GDM1 (cell line): ENCODE data around the gene FRMPD2.
A peak's percentile ranks its signal among the peaks of the same experiment; 100 is the strongest.

ENCODE experiments used
- DNase-seq: peaks from one replicate; lab custom pipeline; 2025; lab: John Stamatoyannopoulos, UW

Gene FRMPD2, protein sequence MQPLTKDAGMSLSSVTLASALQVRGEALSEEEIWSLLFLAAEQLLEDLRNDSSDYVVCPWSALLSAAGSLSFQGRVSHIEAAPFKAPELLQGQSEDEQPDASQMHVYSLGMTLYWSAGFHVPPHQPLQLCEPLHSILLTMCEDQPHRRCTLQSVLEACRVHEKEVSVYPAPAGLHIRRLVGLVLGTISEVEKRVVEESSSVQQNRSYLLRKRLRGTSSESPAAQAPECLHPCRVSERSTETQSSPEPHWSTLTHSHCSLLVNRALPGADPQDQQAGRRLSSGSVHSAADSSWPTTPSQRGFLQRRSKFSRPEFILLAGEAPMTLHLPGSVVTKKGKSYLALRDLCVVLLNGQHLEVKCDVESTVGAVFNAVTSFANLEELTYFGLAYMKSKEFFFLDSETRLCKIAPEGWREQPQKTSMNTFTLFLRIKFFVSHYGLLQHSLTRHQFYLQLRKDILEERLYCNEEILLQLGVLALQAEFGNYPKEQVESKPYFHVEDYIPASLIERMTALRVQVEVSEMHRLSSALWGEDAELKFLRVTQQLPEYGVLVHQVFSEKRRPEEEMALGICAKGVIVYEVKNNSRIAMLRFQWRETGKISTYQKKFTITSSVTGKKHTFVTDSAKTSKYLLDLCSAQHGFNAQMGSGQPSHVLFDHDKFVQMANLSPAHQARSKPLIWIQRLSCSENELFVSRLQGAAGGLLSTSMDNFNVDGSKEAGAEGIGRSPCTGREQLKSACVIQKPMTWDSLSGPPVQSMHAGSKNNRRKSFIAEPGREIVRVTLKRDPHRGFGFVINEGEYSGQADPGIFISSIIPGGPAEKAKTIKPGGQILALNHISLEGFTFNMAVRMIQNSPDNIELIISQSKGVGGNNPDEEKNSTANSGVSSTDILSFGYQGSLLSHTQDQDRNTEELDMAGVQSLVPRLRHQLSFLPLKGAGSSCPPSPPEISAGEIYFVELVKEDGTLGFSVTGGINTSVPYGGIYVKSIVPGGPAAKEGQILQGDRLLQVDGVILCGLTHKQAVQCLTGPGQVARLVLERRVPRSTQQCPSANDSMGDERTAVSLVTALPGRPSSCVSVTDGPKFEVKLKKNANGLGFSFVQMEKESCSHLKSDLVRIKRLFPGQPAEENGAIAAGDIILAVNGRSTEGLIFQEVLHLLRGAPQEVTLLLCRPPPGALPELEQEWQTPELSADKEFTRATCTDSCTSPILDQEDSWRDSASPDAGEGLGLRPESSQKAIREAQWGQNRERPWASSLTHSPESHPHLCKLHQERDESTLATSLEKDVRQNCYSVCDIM (N-terminal part only)

DNA sequence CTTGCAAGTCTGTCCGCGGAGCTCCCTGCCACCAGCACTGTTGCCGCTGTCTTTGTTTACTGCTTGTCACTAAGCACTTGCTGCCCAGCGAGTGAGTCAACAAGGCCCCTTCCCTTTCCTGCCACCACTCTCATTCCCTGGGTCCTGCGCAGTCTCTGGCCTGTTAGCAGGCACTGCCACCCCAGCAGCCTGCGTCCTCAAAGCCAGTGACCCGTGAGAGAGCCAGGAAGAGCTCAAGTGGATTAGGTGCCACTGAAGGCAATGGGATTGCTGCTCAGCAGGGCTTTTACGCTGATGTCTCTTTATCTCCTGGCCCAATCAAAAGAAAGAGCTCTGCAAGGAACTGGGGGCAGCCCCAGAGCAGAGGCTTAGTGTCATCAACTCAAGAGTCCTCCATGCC lies at the start of gene FRMPD2:
Gene FRMPD2 (minus strand): TSS at position 61 of the 400 bp plus-strand sequence. CDS start 129 bp downstream, outside the sequence.
- DNase-seq = no peak

DNA sequence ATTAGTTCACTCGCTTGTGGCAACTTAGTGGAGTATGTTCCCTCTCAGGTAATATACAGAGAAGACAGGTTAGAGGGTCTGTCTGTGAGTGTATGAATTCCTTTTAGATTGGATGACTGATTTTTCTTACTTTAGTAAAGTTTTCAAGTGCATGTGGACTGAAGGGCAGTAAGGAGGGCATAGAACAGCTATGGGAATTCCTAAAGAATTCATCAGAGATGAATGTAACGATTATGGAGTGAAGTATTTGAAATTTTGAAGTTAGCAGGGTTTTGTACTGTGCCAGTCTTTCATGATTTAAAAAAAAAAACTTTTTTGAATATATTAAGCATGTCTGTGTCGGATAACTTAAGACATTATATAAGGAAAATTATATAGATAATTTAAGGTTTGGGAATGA lies 47.5 kb upstream of the FRMPD2 start:
- no peak for DNase-seq

DNA sequence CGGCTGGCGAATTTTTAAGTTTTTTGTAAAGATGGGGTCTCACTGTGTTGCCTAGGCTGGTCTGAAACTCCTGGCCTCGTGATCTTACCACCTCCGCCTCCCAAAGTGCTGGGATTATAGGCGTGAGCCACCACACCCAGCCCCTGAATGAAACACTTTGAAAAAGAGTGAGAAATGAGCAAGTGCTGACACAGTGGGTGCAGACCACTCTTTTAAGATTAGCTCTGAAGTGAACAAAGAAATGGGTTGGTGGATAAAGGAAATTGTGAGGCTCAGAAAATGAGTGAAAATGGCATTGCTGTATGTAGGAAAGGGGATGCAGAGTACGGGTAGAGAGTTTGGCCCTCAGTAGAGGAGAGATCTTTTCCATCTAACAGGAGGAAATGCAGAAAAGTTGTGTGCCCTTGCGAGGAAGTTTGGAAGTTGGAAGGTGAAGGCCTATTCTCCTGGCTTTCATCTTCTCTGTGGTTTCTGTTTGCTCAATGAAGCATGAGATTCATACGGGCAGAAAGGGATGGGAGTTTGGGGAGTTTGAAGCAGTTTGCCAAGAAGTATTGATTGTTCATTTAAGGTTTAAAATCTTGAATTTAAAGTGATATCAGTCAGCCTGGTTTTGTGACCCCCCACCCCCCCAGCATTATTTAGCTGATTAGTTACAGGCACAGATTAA lies 43.0 kb upstream of the FRMPD2 start:
- no peak for DNase-seq

DNA sequence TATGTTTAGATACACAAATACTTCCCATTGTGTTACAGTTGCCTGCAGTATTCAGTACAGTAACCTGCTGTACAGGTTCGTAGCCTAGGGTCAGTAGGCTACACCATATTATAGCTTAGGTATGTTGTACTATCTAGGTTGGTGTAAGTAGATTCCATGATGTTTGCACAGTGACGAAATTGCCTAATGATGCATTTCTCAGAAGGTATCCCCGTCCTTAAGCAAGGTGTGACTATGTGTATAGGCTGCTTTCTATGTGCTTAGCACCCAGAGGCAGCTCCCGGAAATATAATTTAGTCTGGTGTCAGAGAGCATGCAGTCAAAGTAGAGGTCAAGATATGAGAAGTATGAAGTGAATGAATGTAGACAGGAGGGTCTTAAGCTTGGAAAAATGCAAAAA lies 41.7 kb upstream of the FRMPD2 start:
- no peak for DNase-seq

DNA sequence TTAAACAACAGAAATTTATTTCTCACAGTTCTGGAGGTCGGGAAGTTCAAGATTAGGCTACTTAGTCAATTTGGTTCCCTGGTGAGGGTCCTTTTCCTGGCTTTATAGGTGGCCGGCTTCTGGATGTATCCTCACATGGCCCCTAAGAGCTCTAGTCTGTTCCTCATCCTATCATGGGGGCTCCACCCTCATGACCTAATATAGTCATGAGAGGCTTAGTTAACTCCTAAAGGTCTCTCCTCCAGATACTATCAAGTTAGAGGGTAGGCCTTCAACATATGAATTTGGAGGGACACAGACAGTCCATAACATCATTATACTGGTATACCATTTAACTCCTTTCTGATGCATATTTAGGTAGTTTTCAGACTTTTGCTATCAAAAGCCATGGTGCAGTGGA lies 39.6 kb upstream of the FRMPD2 start:
- no peak for DNase-seq

DNA sequence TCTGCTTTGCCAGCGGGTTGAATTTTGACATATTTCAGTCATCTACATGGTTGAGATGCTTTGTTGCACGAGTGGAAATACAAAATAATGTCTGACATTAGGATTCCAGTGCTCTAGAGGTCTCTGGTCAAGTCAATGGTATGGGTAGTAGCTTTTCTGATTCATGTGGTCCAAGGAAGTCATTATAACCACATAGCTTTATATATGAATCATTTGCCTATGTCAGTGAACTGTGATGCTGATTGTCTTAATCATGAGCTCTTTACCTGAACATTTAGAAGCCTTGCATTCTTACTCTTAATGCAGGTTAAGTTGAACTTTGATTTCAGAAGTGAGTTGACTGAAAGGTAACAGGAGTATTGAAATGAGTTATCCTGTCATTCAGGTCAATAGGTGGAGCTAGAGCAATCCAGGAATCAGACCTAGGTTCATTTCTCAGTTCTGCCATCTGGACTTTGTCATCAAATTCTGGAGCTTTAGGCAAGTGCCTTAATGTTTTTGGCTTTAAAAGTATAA lies 35.3 kb upstream of the FRMPD2 start:
- no peak for DNase-seq

DNA sequence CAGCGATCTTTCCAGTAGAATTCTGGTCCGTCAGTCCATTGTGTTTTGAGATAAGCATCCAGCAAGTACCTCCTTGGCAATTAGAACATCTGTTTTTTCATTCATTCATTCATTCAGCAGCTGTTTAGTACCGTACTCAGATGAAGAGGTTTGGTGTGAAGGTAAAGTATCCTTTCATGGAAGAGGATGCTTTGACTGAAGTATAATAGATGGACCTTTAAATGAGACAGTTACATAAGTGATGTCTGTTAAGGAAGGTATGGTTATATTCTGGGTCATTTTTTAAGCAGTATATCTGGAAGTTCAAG lies 33.2 kb upstream of the FRMPD2 start:
- DNase-seq = no peak

DNA sequence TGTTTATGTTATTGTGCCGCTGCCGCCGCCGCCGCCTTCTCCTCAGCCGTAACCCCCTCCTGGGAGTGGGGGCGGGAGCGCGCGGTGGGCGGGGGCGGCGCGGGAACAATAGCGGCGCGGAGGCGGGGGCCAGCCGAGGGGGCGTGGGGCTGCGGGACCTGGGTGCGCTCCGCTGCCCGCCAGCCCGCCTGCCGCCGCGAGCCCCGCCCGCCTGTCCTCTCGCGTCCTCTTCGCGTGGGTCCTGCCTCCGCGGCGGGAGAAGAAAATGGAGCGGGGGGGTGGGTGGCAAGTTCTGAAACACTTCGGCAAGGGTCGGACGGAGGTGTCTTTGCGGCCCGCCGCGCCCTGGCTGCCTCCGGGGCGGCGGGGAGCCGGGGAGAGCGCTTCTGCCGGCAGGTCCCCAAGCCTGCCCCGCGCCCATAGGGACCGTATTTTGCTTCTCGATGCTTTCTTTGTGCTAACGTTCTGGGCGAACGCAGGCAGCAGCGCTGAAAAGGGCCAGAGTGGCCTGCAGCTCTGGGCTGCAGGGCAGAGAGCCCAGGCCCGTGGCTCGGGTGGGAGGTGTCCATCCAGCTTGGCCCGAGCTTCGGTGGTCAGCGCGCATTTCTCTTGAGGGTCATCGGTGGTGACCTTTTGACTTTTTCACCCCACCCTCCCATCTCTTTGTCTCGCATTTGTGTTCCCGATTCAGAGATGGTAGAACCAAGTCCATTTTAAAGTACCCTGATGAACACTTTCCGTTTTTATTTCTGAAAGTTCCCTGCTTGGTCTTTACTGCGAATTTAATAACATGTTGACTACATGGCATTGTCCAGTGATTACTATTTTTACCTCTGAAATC lies 32.6 kb upstream of the FRMPD2 start:
- peak; percentile 58 for DNase-seq

DNA sequence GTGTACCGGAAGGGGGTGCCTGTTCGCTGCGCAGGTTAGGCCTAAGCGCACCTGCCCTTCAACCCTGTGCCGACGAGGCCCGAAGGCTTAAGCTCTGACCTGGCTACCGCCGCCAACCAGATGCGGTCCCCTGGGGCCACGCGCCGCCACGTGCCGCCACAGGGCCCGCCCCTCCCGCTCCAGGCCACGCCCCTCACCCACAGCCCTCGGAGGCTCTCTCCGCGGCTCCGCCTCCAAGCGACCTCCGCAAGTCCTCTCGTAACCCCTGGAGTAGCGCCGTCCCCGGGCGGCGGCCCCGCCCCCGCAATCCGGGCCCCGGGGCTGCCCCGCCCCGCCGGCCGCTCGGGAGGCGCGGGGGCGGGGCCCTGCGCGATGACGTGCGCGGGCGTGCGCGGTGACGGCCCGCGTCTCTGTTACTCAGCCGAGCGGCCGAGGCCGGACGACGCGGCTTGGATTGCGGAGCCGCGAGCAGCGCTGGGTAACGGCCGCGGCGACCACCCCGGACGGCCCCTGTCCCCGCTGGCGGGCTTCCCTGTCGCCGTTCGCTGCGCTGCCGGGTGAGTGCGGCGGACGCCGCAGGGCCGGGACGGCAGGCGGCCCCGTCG lies 31.9 kb upstream of the FRMPD2 start, which contains the start of gene MAPK8:
Gene MAPK8 (plus strand): TSS at position 413 of the 605 bp plus-strand sequence. CDS start 94,984 bp downstream, outside the sequence.
- DNase-seq = peak; percentile 84

DNA sequence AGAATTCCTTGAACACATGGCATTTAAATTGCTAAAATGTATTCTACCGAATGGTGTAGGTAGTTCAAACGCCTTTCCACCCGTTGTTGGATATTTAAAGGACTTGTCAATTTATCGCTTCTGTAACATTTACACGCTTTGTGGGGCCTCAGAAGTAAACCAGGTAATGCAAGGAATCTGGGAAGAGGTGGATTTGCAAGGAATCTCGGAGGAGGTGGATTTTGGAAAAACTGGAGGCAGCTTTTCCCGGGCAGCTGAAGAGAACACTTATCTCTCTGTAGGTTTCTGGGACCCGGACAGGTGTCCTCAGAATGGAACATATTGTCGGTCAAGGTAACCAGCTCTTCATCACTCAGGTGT lies 31.4 kb upstream of the FRMPD2 start:
- DNase-seq = no peak

DNA sequence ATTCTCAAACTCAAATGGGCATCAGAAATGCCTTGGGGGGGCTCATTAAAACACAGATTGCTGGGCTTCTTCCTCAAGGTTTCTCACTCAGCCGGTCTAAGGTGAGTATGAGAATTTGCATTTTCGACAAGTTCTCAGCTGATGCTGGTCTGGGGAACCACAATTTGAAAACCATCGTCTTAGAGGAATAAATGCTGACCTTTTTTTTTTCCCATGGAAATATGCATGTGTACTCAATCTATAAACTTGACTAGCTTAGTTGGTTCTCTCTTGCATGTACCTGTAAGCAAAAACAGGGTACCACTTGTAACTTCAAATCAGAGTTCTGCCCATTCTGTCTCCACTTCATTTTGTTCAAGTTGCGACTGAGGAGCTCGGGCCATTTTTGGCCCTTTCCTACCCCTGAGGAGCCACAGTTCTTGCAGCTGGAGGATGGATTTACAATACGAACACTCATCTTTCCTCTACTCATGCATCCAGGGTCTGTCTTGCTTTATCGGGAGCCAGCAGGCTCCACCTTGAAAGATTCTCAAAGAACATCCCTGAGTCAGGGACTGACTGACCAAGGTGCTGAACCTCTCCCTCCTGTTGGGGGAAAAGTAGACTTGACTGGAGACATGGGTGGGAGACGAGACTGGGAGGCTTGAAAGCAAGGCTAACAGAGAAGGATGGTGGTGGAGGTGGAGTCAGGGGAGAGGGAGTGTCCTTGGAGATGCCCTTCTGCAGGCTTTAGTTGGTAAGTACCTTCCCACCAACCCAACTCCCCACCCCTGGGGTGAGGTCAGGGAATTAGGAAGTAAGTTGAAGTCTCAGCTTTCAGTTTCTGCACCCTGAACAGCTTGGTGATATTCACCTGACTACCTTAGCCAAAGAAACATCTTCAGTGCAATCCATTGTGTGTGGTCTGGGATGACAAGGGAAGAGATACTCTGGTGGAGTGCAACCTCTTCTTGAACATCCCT lies 28.3 kb upstream of the FRMPD2 start:
- no peak for DNase-seq

DNA sequence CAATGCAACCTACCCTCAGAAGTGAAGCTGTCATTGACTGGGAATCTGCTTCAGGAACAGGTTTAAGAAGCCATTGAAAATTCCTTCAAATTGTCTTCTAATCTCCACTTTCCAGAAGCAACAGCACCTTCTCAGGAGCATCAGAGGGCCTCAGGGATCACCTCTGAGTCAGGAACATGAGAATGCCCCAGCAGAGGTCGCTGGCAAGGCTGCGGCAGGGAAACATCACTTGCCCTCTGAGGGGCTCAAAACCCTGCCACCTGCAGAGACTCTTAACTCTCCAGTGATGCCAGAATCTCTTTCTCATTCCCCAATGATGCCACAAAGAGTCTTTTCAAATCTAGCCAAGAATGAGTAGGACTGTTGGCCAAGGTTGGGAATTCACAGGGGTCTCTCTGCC lies 26.1 kb upstream of the FRMPD2 start:
- DNase-seq = no peak

DNA sequence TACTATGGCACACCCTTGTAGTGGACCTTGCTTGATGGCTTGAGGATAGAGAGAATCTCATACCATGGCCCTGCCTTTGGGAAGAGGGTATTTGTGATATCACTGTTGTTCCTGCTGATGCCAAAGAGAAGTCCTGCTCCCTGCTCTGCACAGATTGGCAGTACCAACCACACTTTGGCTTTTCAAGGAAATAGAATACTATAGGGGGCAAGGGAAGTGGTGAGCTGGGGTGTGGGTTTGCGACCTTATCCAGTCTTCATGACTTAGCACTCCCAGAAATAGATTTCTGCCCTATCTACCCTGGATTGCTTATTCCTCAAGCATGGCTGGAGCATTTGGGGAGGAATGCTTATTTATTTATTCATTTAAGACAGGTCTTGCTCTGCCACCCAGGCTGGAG lies 25.2 kb upstream of the FRMPD2 start:
- DNase-seq = peak; percentile 21

DNA sequence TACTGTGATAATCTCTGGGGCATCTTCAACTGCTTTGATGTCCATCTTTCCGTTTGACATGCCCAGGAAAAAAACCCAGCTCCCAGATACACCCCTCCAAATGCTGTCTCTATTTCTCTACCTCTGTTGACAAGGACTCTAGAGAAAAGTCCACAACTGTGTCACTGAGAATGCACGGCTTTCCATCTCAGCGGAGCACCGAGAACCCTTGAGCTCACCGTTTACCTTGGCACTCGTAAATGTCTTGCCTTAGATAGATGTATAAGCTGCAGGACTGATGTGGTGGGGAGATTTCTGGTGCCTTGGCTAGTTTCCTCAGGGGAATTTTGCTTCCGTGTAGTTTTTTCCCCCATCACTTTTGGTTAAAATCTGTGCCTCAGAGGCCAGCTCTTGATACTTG lies 24.6 kb upstream of the FRMPD2 start:
- DNase-seq = no peak

DNA sequence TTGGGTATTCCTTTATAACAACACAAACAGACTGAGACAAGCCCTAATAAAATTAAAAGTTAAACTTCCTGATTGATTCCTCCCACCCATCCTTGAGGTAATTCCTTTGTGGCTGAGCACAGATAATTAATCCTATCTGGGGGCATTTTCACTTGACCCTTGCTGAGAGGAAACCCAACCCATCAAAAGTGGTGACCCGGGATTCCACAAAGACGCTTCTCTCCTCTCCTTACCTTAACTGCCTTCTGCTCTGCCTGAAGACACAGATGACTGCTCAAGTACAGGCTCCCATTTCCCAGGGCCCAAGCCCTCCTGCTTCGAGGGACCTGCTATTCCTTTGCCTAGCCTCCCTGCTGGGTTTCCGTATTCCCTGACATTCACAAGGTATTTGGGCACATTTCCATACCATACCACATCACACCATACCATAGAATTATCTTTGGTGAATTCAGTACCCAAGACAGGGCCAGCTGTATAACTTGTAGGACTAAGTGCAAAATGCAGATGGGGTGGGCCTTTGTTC lies 22.1 kb upstream of the FRMPD2 start:
- no peak for DNase-seq

DNA sequence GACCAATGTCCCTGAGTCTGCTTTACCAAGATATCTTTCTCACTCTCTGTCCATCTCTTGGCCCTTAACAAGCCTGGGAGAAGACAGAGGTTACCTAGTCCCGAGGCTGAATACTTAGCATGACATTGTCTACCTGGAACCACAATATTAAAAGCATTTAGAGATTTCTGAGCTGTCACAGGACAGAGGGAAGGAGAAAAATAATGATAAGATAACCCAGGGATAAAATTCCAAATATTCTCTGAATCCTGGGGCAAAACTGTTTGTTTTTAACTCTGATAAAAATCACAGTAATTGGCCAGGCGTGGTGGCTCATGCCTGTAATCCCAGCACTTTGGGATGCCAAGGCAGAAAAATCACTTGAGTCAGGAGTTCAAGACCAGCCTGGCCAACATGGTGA lies 19.9 kb upstream of the FRMPD2 start:
- DNase-seq = no peak

DNA sequence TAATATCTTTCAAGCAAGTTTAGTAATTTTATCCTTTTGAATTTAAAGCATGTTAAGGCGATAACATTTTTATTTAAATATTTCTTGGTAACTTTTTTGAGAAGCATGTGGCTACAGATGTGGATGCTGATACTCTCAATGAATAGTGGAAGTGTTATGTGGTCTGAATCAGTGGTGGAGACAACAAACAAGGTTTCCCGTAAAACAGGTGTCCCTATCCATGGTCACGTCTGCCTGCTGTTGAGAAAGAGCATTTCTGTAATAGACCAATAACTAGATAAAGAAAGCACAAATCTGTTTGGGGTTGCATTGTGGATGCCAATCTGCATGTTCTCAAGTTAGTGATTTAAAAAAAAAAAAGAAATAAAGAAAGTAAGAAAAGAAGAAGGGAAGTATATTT lies 18.1 kb upstream of the FRMPD2 start:
- DNase-seq = no peak

DNA sequence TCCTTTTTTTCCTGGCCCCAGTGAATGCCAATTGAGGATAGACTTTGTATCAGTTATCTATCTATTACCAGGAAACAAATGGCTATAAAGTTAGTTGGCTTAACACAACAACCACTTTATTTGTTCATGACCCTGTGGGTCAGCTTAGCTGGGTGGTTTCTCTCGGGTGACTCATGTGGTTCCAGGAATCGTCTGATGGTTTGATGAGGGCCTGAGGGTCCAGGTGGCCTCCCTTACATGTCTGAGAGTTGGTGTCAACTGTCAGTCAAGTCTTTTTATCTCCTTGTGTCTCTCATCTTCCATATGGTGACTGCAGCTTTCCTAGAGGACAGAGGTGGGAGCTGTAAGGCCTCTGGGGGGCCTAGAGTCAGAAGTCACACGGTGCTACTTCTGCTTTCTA lies 16.7 kb upstream of the FRMPD2 start:
- no peak for DNase-seq

DNA sequence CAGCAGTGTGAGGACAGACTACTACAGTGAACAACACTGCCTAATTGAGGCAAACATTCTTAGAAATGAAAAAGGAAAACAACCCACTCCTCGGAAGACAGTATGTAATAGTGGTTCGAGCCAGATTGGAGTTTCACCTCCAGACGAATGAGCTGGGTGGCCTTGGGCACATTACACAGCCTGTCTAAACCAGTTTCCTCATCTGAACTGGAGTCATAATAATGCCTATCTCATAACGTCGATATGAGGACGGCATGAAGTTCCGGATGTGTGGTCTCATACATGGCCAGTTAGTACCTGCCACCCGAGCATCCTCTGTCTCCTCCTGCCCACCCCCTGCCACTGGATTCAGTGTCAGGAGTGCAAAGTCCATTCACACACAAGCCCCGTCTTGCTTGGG lies 15.8 kb upstream of the FRMPD2 start:
- no peak for DNase-seq
